Measurements from ENCODE around the gene ERCC6. TPM values are rescaled to one million over a fixed set of nuclear protein-coding genes. Genes with fewer than 3 reads are reported as not detected.

Gene ERCC6
- total and polyA plus RNA-seq, 2 donors (not counting 1 experiment from before 2014, with no cell fraction given) = 8.1 to 59.8 TPM

GRCh38 chr10:49539320-49539885 lies 482 bp upstream of the ERCC6 start:
- no peak for TF ChIP-seq EZH2 (IDR thresholded peaks at IDR 0.05; ENCODE audit: borderline replicate concordance, insufficient read depth, low read depth, low read length, poor library complexity, severe bottlenecking)
- TF ChIP-seq CTCF (IDR thresholded peaks at IDR 0.05) = no peak
- ChIA-PET POLR2A (interaction anchor here (0.6 to 1.5 kb wide), 2 partner anchors 28 to 859 kb away, joined by 3 to 7 read pairs; no protein-coding TSS in a partner anchor), CTCF (interaction anchor here (0.9 to 2.6 kb wide), 8 partner anchors 10 to 132 kb away, joined by 3 to 10 read pairs (median 4); no protein-coding TSS in a partner anchor)
- DNase-seq (no peak), ATAC-seq (ENCODE audit: low read depth) (peak; percentile 29)
- peaks cover 49% of the 10 kb centered on the region for H3K4me1 Mint-ChIP-seq
- Histone ChIP-seq H3K79me2 (ENCODE audit: control insufficient read depth, insufficient read depth, low read length) (peaks cover 24% of the 10 kb centered on the region), H3K4me2 (replicated peaks; ENCODE audit: low read depth, low read length, poor library complexity, severe bottlenecking) (peak overlapping the region; percentile 94), H3K36me3 (replicated peaks in 1 of 2; ENCODE audit: control extremely low read depth in 1 of 2, control insufficient read depth in 1 of 2, extremely low read depth in 1 of 2, insufficient read depth in 2 of 2, low read length in 1 of 2) (peaks cover 0 to 2% of the 10 kb centered on the region in 2 experiments), H3K9ac (ENCODE audit: low read length) (peak overlapping the region; percentile 87), H3K27me3 (replicated peaks in 1 of 4; ENCODE audit: control extremely low read depth in 1 of 4, control insufficient read depth in 3 of 4, insufficient read depth in 4 of 4, low read length in 3 of 4) (peaks cover 0 to 13% (median 2%) of the 10 kb centered on the region in 4 experiments), H3K9me3 (ENCODE audit: control extremely low read depth in 1 of 3, control insufficient read depth in 2 of 3, insufficient read depth in 1 of 3, low read length in 2 of 3) (peaks cover 0 to 4% (median 3%) of the 10 kb centered on the region in 3 donors), H2AFZ (ENCODE audit: insufficient read depth, low read depth, low read length, poor library complexity, severe bottlenecking) (peak overlapping the region; percentile 94), H3K4me1 (ENCODE audit: control insufficient read depth in 2 of 2, insufficient read depth in 2 of 2, low read length in 2 of 2) (peaks cover 19 to 35% of the 10 kb centered on the region in 2 donors), H3K27ac (ENCODE audit: low read length in 2 of 2) (peak overlapping the region; percentile 84 to 89), H4K20me1 (ENCODE audit: control insufficient read depth, insufficient read depth, low read length, poor library complexity, severe bottlenecking) (peaks cover 19% of the 10 kb centered on the region), H3K4me3 (ENCODE audit: control extremely low read depth in 1 of 5, extremely low read depth in 1 of 5, insufficient read depth in 1 of 5, low read depth in 2 of 5, low read length in 4 of 5) (peak overlapping the region; percentile 75 to 93 (median 83))
- peaks cover 3% of the 10 kb centered on the region for H3K9me3 Mint-ChIP-seq (ENCODE audit: insufficient read depth)
- peak overlapping the region; percentile 95 for H3K27ac Mint-ChIP-seq
- peaks cover 16% of the 10 kb centered on the region for H3K27me3 Mint-ChIP-seq
- intact Hi-C loops (cut with micrococcal nuclease) = loop anchor here (2.0 to 5.0 kb wide), 2 partner anchors 882 to 1085 kb away; no protein-coding TSS in a partner anchor
- H3K4me3 Mint-ChIP-seq = peak overlapping the region; percentile 86
- WGBS (ENCODE audit: insufficient coverage) = 1% methylated on average over 21 of the region's 26 CpGs
